Type B pancreatic cell (in vitro differentiated cells): Measurements from ENCODE around the gene CCDC33. TPM values are rescaled to one million over a fixed set of nuclear protein-coding genes. Genes with fewer than 3 reads are reported as not detected.
A peak's percentile ranks its signal among the peaks of the same experiment; 100 is the strongest.

ENCODE experiments used
- DNase-seq: peaks from one replicate; pipeline ENCODE4 v3.0.0; 2021; ENCODE audit warnings: mixed read lengths; ENCODE audit not compliant: unreplicated experiment; ENCODE audit errors: extremely low spot score
- H3K27ac Mint-ChIP-seq: 2 replicates; pipeline ENCODE4 v1.8.0; 2021; ENCODE audit warnings: mild to moderate bottlenecking, mixed read lengths
- H3K27me3 Mint-ChIP-seq: 2 replicates; pipeline ENCODE4 v1.8.0; 2021; ENCODE audit warnings: mixed read lengths
- H3K36me3 Mint-ChIP-seq: 2 replicates; pipeline ENCODE4 v1.8.0; 2021; ENCODE audit warnings: mixed read lengths
- H3K4me1 Mint-ChIP-seq: one replicate; pipeline ENCODE4 v1.8.0; 2021; ENCODE audit warnings: mixed read lengths; ENCODE audit not compliant: unreplicated experiment
- H3K4me3 Mint-ChIP-seq: 2 replicates; pipeline ENCODE4 v1.8.0; 2021; ENCODE audit warnings: mild to moderate bottlenecking, mixed read lengths
- H3K9me3 Mint-ChIP-seq: 2 replicates; pipeline ENCODE4 v1.8.0; 2021; ENCODE audit warnings: mixed read lengths
- CTCF ChIP-seq: fragments of 200-600 bp; sonication (generic); conservative IDR thresholded peaks from 2 replicates; pipeline ENCODE4 v1.5.0; 2021; ENCODE audit warnings: antibody characterized with exemption, mild to moderate bottlenecking
- total RNA-seq: library from RNA; stranded (reverse); gene quantifications from 2 replicates; pipeline ENCODE4 v1.2.1, GENCODE V29; 2021; ENCODE audit warnings: low replicate concordance

CCDC33 gene
- total RNA-seq, 1 donor from 2014 or later: 5.0 TPM

GRCh38 chr15:74228723-74229081 is 7.4 kb upstream of the CCDC33 start:
- H3K27ac Mint-ChIP-seq: peak overlapping the region; percentile 35
- peaks cover 58% of the 10 kb centered on the region for H3K4me1 Mint-ChIP-seq
- H3K27me3 Mint-ChIP-seq: peaks cover 30% of the 10 kb centered on the region
- H3K36me3 Mint-ChIP-seq: no peaks in the 10 kb centered on the region
- TF ChIP-seq CTCF: no peak
- H3K9me3 Mint-ChIP-seq: no peaks in the 10 kb centered on the region
- H3K4me3 Mint-ChIP-seq: peak overlapping the region; percentile 48
- DNase-seq: no peak

- no peak overlapping the region for H3K4me3 Mint-ChIP-seq
These were observed 6.4 kb upstream of the CCDC33 start for GRCh38 chr15:74229686-74230085.

GRCh38 chr15:74231475-74231874 is 4.7 kb upstream of the CCDC33 start:
- no peaks in the 10 kb centered on the region for H3K36me3 Mint-ChIP-seq
- peaks cover 19% of the 10 kb centered on the region for H3K27me3 Mint-ChIP-seq
- no peak for DNase-seq
- peaks cover 46% of the 10 kb centered on the region for H3K4me1 Mint-ChIP-seq
- no peaks in the 10 kb centered on the region for H3K9me3 Mint-ChIP-seq
- TF ChIP-seq CTCF: no peak
- H3K4me3 Mint-ChIP-seq: no peak overlapping the region
- no peak overlapping the region for H3K27ac Mint-ChIP-seq

More at GRCh38 chr15:74229686-74230085, 6.4 kb upstream of the CCDC33 start:
- DNase-seq: no peak
- no peak for TF ChIP-seq CTCF
- H3K27me3 Mint-ChIP-seq: peaks cover 26% of the 10 kb centered on the region
- H3K36me3 Mint-ChIP-seq: no peaks in the 10 kb centered on the region
- H3K9me3 Mint-ChIP-seq: no peaks in the 10 kb centered on the region
- H3K4me1 Mint-ChIP-seq: peaks cover 58% of the 10 kb centered on the region
- peak overlapping the region; percentile 47 for H3K27ac Mint-ChIP-seq

- Mint-ChIP-seq H3K36me3 (no peaks in the 10 kb centered on the region), H3K27ac (no peak overlapping the region), H3K27me3 (peaks cover 10% of the 10 kb centered on the region), H3K4me1 (peaks cover 37% of the 10 kb centered on the region), H3K9me3 (no peaks in the 10 kb centered on the region), H3K4me3 (no peak overlapping the region)
- no peak for TF ChIP-seq CTCF
- DNase-seq: no peak
These were observed 2.8 kb upstream of the CCDC33 start for GRCh38 chr15:74233373-74233772.

- Mint-ChIP-seq H3K27ac (no peak overlapping the region), H3K9me3 (no peaks in the 10 kb centered on the region), H3K36me3 (no peaks in the 10 kb centered on the region), H3K4me3 (no peak overlapping the region), H3K4me1 (peaks cover 37% of the 10 kb centered on the region), H3K27me3 (peaks cover 10% of the 10 kb centered on the region)
- no peak for TF ChIP-seq CTCF
- no peak for DNase-seq
These were observed 2.1 kb upstream of the CCDC33 start for GRCh38 chr15:74233851-74234597.

GRCh38 chr15:74234598-74234875 is 1.6 kb upstream of the CCDC33 start:
- H3K4me3 Mint-ChIP-seq: no peak overlapping the region
- no peak for TF ChIP-seq CTCF
- H3K27ac Mint-ChIP-seq: no peak overlapping the region
- H3K27me3 Mint-ChIP-seq: peaks cover 8% of the 10 kb centered on the region
- no peak for DNase-seq
- peaks cover 35% of the 10 kb centered on the region for H3K4me1 Mint-ChIP-seq
- H3K36me3 Mint-ChIP-seq: no peaks in the 10 kb centered on the region
- H3K9me3 Mint-ChIP-seq: no peaks in the 10 kb centered on the region
